Suppressor macrophage (primary cell): ENCODE measurements around the gene POP7.

Experiments
- DNase-seq, 4 experiments: peaks; one replicate each; pipeline ENCODE4 v3.0.0-alpha.2; 2020 to 2022

The POP7 gene

GRCh38 chr7:100679129-100679926 is 26.6 kb upstream of the POP7 start:
- DNase-seq, result no peak

GRCh38 chr7:100679927-100680575 is 25.9 kb upstream of the POP7 start:
- peak; percentile 43 to 63 (median 51) for DNase-seq

DNA sequence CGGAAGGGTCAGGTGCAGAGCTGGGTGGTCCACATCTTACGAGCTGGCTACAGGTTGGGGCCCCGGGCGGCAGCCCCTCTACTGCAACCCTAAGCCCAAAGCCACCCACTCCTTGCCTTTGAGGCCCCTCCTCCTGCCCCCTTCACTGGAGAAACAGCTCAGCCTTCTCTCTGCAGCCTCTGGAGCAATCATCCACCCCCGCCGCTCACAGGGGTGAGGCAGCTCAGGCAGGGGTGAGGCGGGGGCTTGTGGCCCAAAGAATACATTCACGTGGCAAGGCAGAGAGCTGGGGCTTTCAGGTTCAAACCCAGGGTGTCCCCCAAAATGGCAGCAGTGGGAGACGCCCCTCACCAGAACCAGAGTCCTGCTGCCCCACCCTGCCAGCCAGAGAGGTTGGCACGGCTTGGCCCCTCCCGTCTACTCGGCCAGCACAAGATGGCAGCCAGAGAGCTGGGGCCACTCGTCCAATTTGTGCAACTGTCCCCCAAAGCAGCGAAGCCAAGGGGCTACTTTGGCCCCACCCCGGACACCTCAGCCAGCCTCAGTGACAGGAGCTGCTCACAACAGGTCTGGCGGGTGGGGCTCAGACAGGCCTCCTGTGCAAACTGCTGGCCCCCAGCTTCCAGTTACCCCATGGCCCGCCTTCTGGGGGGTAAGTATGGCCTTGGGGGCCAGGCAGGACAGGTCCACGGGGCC is 25.2 kb upstream of the POP7 start:
- DNase-seq, result peak in 1 of 4 experiments; percentile 21

DNA sequence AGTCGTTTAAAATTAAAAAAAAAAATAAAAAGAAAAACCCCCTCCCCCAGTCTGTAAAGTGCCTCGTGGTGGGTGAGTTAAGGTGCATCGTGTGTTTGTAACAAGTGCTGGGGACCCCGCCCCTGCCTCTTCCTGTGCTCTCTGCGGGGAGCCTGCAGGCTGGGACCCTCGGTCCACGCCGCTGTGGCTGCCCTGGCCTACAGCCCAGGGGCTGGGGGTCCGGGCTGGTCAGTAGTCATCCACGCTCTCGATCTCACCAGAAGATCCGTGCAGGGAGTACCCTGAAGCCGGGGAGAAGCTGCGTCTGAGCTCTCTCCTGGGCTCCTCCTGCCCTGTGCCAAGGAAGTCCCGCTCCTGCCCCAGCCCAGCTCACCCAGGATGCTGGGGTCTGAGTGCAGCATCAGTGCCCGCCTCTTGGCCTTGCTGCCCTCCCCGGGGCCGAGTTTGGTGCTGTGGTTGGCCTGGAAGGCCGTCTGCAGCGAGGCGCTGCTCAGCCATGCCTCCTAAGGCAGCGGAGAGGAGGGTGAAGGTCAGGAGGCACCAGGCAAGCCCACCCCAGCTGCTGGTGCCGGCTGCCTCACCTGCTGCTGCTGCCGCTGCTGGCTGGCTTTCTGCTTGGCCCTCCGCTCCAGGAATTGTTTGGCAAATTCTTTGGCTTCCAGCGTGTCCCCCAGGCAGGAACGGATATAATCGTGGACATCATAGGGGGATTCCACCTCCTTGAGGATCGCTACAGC is 24.3 kb upstream of the POP7 start:
- no peak for DNase-seq

- DNase-seq, result no peak
Observed at GRCh38 chr7:100682228-100682741, 23.6 kb upstream of the POP7 start.

DNA sequence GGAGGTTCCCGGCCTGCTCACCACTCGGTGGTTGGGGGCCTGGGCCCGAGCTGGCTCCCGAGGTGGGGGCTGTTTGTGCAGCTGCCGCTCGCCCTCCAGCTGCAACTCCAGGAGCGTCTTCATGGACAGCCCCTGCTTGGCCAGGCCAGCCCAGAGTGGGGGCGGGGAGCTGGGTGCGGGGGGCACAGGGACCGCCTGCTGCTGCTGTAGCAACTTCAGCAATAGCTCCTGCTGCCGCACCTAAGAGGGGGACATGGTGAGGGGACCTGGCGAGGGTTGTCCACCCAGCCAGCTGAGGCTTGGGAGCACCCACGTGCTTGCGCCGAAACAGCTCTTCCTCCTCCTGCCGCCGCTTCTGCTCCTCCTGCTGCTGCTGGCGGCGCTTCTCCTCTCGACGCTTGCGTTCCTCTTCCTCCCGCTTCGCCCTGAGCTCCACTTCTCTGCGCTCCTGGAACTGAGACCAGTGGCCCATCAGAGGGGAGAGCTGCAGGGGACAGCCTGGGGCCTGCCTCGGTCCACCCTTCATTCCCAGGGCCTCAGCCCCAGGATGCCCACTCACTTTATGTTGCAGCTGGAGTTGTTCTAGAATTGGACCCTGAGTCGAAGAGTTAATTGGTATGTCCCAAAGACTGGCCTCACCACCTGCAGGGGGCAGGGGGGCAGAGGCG is 22.8 kb upstream of the POP7 start:
- no peak for DNase-seq

GRCh38 chr7:100683659-100684533 is 22.0 kb upstream of the POP7 start:
- no peak for DNase-seq

GRCh38 chr7:100684534-100685042 is 21.3 kb upstream of the POP7 start:
- no peak for DNase-seq

- DNase-seq, result no peak
Observed at GRCh38 chr7:100685049-100685605, 20.8 kb upstream of the POP7 start.

DNA sequence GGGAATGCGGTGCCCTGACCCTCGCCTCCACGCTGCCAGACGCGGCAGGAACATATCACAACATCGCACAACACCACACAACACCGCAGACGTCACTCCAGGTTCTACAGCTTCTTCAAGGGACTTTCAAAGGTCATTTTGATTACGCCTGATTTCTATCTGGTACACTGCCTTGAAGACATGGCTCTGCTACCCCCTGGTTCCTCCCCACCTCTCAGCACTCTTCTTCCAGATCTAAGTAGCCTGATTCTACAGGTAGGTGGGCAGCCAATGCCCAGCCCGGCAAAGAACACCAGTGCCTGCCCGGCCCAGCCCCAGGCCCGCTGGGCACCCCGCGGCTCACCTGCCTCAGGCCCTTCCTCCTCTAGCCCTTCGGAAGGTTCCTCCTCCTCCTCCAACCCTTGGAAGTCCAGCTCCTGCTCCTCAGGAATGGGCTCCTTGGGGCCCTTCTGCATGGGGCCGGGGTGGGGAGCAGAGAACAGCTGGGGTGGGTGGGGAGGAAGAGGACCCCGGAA is 20.2 kb upstream of the POP7 start:
- no peak for DNase-seq

GRCh38 chr7:100686201-100686821 is 19.6 kb upstream of the POP7 start:
- no peak for DNase-seq

- DNase-seq, result no peak
Observed at GRCh38 chr7:100686822-100687211, 19.1 kb upstream of the POP7 start.

DNA sequence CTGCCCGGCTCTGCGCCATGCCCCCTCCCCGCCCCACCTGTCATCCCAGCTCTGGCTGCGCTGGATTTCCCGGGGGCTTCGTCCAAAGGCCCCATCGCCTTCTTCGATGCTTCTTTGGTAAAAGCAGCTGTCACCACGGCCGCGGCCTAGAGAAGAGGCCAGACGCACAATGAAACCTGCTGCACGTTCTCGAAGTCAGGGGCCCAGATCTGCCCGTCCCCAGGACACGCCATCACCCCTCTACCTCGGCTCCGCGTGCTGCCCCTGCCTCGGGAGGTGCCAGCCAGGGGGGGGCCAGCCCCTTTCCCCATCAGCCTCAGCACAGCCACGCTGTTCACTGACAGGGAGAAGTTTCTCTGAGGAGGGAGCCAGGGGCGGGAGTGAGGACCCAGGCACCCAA is 18.7 kb upstream of the POP7 start:
- DNase-seq, result no peak

GRCh38 chr7:100687751-100688300 is 18.1 kb upstream of the POP7 start:
- DNase-seq, result peak; percentile 25 to 57 (median 46)

GRCh38 chr7:100688326-100688860 is 17.5 kb upstream of the POP7 start:
- DNase-seq, result no peak

DNA sequence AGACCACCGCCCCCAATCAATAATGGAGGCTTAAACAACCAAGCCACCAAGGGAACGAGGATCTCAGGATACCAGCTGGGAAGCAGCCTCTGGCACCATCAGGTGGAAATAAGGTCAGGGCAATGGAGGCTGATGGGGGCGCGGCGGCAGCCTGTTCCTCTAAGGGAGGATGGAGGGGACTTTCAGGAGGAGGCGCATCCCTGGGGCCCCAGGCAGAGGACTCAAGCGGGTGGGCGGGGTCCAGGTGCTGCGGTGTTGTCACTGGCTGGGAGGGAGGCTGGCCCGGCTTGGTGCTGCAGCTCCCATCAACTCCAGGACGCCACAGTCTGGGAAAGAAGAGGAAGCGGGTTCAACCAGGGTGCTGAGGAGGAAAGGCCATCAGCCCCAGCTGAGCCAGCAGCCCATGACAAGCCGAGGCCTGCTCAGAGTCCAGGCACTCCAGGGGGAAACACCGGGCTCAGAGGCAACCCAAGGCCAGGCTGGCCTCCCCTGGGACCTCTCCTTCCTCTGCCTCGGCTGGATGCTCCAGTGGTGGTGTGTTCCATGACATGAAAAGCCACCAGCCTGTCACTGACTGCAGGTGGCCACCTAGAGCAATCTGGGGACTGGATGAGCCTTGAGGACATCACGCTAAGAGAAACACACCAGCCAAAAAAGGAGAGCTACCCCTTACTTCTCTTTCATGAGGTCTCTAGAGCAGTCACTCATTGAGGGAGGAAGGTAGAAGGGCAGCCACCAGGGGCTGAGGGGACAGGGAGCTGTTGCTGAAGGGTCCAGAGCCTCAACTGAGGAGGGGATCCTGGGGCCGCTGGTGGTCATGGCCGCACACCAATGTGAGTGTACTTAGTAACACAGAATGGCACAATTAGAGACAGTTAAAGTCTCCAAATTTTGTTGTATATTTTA is 16.4 kb upstream of the POP7 start:
- no peak for DNase-seq

DNA sequence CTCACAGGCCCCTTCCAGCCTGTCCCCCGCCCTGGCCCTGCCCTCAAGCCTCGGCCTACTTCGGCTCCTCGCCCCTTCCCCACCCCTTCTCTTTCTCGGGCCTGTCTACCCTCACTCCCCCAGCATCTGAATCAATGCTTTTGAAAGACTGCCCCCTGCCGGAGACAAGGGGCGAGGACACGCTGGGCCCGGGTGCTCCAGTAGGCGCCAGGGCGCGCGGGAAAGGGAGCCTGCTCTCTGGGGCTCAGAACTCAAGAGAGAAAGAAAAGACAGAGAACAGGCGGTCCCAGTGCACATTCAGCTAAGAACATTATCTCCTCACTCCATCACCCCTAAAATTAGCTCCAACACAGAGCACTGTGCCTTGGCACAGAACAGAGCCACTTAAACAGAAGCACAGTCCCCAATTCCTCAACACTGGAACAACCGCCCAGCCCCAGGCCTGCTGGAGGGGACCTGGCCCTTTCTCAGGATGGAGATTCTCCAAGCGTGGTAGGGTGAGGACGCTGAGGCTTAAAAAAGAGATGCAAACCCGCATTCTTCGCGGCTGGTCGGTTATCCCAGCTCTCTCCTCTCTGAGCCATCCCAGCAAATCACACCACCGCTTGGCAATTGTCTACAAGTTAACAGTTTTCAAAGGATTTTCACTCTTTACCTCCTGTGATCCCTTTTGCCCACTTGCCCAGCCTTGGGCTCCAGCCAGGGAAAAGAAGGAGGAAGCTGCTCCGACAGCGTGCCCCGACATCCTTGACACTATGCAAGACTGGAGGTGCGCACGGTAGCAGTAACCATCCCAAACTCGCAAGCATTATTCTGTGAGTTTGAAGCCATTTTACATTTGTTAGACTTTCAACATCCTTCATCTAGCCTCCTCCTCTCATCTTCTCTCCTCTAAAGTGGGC is 14.0 kb upstream of the POP7 start:
- peak; percentile 79 to 90 (median 88) for DNase-seq
